Sigmoid colon (tissue), 4 donors: ENCODE results near the gene CCM2L.

ENCODE experiments used
- CTCF ChIP-seq, 4 experiments: fragments of 450-650 bp in 3 of 4; fragments of 200-600 bp in 1 of 4; IDR thresholded peaks; one replicate each; pipeline ENCODE4 v1.5.1; 2016 to 2019; ENCODE audit warnings: antibody characterized with exemption in 4 of 4, mild to moderate bottlenecking in 3 of 4, moderate library complexity in 2 of 4
- POLR2A ChIP-seq, 2 donors: fragments of 450-650 bp; IDR thresholded peaks; one replicate each; pipeline ENCODE4 v1.6.1; 2016; ENCODE audit warnings: antibody characterized with exemption in 2 of 2, mild to moderate bottlenecking in 2 of 2, moderate library complexity in 2 of 2
- POLR2AphosphoS5 ChIP-seq, 4 donors: sonication (generic); formaldehyde crosslinking; IDR thresholded peaks; one replicate each; pipeline ENCODE4 v1.6.1; 2017; ENCODE audit warnings: antibody characterized with exemption in 4 of 4

DNA sequence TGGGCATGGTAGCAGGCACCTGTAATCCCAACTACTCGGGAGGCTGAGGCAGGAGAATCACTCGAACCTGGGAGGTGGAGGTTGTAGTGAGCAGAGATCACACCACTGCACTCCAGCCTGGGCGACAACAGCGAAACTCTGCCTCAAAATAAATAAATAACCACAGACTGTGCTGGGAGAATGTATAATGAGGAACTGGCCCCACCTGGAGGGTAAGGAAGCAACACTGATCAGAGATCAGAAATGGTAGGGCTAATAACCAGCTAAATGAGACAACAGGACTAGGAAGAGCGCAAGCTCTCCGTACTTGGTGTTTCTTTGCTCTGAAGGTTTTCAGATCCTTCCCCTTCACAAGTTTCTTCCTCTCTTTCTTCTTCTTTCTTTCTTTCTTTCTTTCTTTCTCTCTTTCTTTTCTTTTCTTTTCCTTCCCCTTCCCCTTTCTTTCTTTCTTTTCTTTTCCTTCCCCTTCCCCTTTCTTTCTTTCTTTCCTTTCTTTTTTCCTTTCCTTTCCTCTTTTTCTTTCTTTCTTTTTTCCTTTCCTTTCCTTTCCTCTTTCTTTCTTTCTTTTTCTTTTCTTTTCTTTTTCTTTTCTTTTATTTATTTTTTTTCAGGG is 14.6 kb downstream of the CCM2L start:
- no peak for TF ChIP-seq CTCF (IDR thresholded peaks at IDR 0.05)
- no peak for TF ChIP-seq POLR2A (IDR thresholded peaks at IDR 0.05)
- no peak for TF ChIP-seq POLR2AphosphoS5 (IDR thresholded peaks at IDR 0.05)
